Mucosa of rectum (tissue), 2 donors: Measurements from ENCODE around the gene GTPBP2.
"Not testable (repeated sequence)": the region's sequence is repeated elsewhere in the genome, so short reads cannot be mapped to it uniquely, and the experiment has no call there.

Experiments
- H3K27ac ChIP-seq, 2 donors: one replicate each; pipeline ENCODE4 v1.7.0; 2013; ENCODE audit warnings: inconsistent platforms in 2 of 2, low read depth in 2 of 2, low read length in 2 of 2
- H3K27me3 ChIP-seq, 2 donors: one replicate each; pipeline ENCODE4 v1.7.0; 2013; ENCODE audit warnings: low read length in 2 of 2; ENCODE audit not compliant: control insufficient read depth in 2 of 2, insufficient read depth in 2 of 2
- H3K36me3 ChIP-seq, 2 donors: one replicate each; pipeline ENCODE4 v1.7.0; 2013; ENCODE audit warnings: low read length in 2 of 2; ENCODE audit not compliant: control insufficient read depth in 2 of 2, insufficient read depth in 2 of 2
- H3K4me1 ChIP-seq, 2 donors: one replicate each; pipeline ENCODE4 v1.7.0; 2013; ENCODE audit warnings: low read length in 2 of 2, mild to moderate bottlenecking in 1 of 2; ENCODE audit not compliant: control insufficient read depth in 2 of 2, insufficient read depth in 2 of 2
- H3K4me3 ChIP-seq, 2 donors: one replicate each; pipeline ENCODE4 v1.7.0; 2013; ENCODE audit warnings: low read length in 2 of 2
- H3K9ac ChIP-seq, 2 donors: one replicate each; pipeline ENCODE4 v1.7.0; 2013; ENCODE audit warnings: low read length in 2 of 2, low read depth in 1 of 2, mild to moderate bottlenecking in 1 of 2
- H3K9me3 ChIP-seq, 2 donors: one replicate each; pipeline ENCODE4 v1.7.0; 2013; ENCODE audit warnings: low read length in 2 of 2; ENCODE audit not compliant: control insufficient read depth in 2 of 2
- donor health status: healthy.
- donor health status: Normal muscosa, but diverticular disease.

Gene GTPBP2

GRCh38 chr6:43658161-43658560, 29.1 kb upstream of the GTPBP2 start:
- no peak overlapping the region for H3K9ac ChIP-seq
- no peaks in the 10 kb centered on the region for H3K36me3 ChIP-seq

GRCh38 chr6:43657221-43657802, 28.2 kb upstream of the GTPBP2 start:
- H3K4me3 ChIP-seq, result no peak overlapping the region
- no peaks in the 10 kb centered on the region for H3K4me1 ChIP-seq
- no peak overlapping the region for H3K9ac ChIP-seq
- H3K9me3 ChIP-seq, result peaks cover 0 to 4% of the 10 kb centered on the region in 2 donors
- no peaks in the 10 kb centered on the region for H3K36me3 ChIP-seq
- H3K27me3 ChIP-seq, result no peaks in the 10 kb centered on the region
- no peak overlapping the region for H3K27ac ChIP-seq

More at GRCh38 chr6:43658161-43658560, 29.1 kb upstream of the GTPBP2 start:
- peaks cover 0 to 4% of the 10 kb centered on the region in 2 donors for H3K9me3 ChIP-seq
- no peaks in the 10 kb centered on the region for H3K27me3 ChIP-seq
- H3K4me3 ChIP-seq, result no peak overlapping the region
- no peaks in the 10 kb centered on the region for H3K4me1 ChIP-seq
- no peak overlapping the region for H3K27ac ChIP-seq

GRCh38 chr6:43652822-43653221, 23.8 kb upstream of the GTPBP2 start:
- H3K4me1 ChIP-seq, H3K36me3 ChIP-seq, H3K4me3 ChIP-seq, H3K27me3 ChIP-seq, H3K27ac ChIP-seq, H3K9me3 ChIP-seq, H3K9ac ChIP-seq: not testable (repeated sequence)

GRCh38 chr6:43648248-43648647, 19.2 kb upstream of the GTPBP2 start:
- H3K9me3 ChIP-seq, result no peaks in the 10 kb centered on the region
- H3K4me1 ChIP-seq, result peaks cover 0 to 2% of the 10 kb centered on the region in 2 donors
- H3K9ac ChIP-seq, result no peak overlapping the region
- no peak overlapping the region for H3K27ac ChIP-seq
- no peak overlapping the region for H3K4me3 ChIP-seq
- no peaks in the 10 kb centered on the region for H3K36me3 ChIP-seq
- no peaks in the 10 kb centered on the region for H3K27me3 ChIP-seq

- H3K36me3 ChIP-seq, result peaks cover 0 to 2% of the 10 kb centered on the region in 2 donors
- H3K4me1 ChIP-seq, result peaks cover 0 to 2% of the 10 kb centered on the region in 2 donors
- H3K27me3 ChIP-seq, result no peaks in the 10 kb centered on the region
- H3K27ac ChIP-seq, result no peak overlapping the region
- H3K9me3 ChIP-seq, result no peaks in the 10 kb centered on the region
- H3K4me3 ChIP-seq, result no peak overlapping the region
- no peak overlapping the region for H3K9ac ChIP-seq
Measured at GRCh38 chr6:43647613-43648012, 18.5 kb upstream of the GTPBP2 start.

- H3K4me3 ChIP-seq, result peak overlapping the region; percentile 22 to 54
- peaks cover 0 to 2% of the 10 kb centered on the region in 2 donors for H3K4me1 ChIP-seq
- no peak overlapping the region for H3K27ac ChIP-seq
- no peaks in the 10 kb centered on the region for H3K9me3 ChIP-seq
- peaks cover 9 to 16% of the 10 kb centered on the region in 2 donors for H3K36me3 ChIP-seq
- no peaks in the 10 kb centered on the region for H3K27me3 ChIP-seq
- H3K9ac ChIP-seq, result no peak overlapping the region
Measured at GRCh38 chr6:43645613-43645964, 16.5 kb upstream of the GTPBP2 start.

GRCh38 chr6:43644940-43645612, 16.0 kb upstream of the GTPBP2 start, which contains the start of gene RSPH9:
RSPH9 (plus strand) TSS chr6:43645036; CDS start chr6:43645099, 63 bp downstream.
- Histone ChIP-seq H3K27ac (peak within 1 kb of the TSS in 1 of 2 donors; percentile 23), H3K9me3 (no peaks in the 10 kb centered on the region), H3K9ac (no peak within 1 kb of the TSS), H3K27me3 (no peaks in the 10 kb centered on the region), H3K4me3 (peak within 1 kb of the TSS; percentile 62 to 66), H3K4me1 (peaks cover 0 to 2% of the 10 kb centered on the region in 2 donors), H3K36me3 (peaks cover 14 to 21% of the 10 kb centered on the region in 2 donors)

GRCh38 chr6:43639984-43640800, 11.1 kb upstream of the GTPBP2 start:
- peaks cover 27 to 35% of the 10 kb centered on the region in 2 donors for H3K36me3 ChIP-seq
- peaks cover 14 to 19% of the 10 kb centered on the region in 2 donors for H3K4me1 ChIP-seq
- H3K9me3 ChIP-seq, result no peaks in the 10 kb centered on the region
- no peaks in the 10 kb centered on the region for H3K27me3 ChIP-seq
- H3K9ac ChIP-seq, result no peak overlapping the region
- H3K27ac ChIP-seq, result no peak overlapping the region
- no peak overlapping the region for H3K4me3 ChIP-seq

- Histone ChIP-seq H3K4me3 (peak overlapping the region; percentile 99), H3K27ac (peak overlapping the region; percentile 84 to 88), H3K9me3 (no peaks in the 10 kb centered on the region), H3K27me3 (no peaks in the 10 kb centered on the region), H3K4me1 (peaks cover 18 to 22% of the 10 kb centered on the region in 2 donors), H3K9ac (peak overlapping the region; percentile 95 to 97), H3K36me3 (peaks cover 21 to 24% of the 10 kb centered on the region in 2 donors)
Measured at GRCh38 chr6:43636308-43636659, 7.2 kb upstream of the GTPBP2 start.
